Astrocyte (in vitro differentiated cells and primary cell): Measurements from ENCODE around the gene EPAS1. TPM values are rescaled to one million over a fixed set of nuclear protein-coding genes. Genes with fewer than 3 reads are reported as not detected.

Experiments used
- DNase-seq: peaks from one replicate; pipeline ENCODE4 v3.0.0-alpha.2; 2010; ENCODE audit warnings: low read depth
- FAIRE-seq: peaks from 2 replicates; lab custom pipeline; 2011; peaks lifted over from hg19 to GRCh38; lab: Jason Lieb, UNC
- H2AFZ ChIP-seq: 2 replicates; pipeline ENCODE4 v1.6.0; 2012; ENCODE audit warnings: low read depth, low read length, inconsistent platforms
- H3K27ac ChIP-seq: 2 replicates; pipeline ENCODE4 v1.5.1; 2011; ENCODE audit warnings: low read depth, low read length, inconsistent platforms
- H3K27me3 ChIP-seq: 2 replicates; pipeline ENCODE4 v1.6.0; 2011; ENCODE audit warnings: low read length, inconsistent platforms; ENCODE audit not compliant: insufficient read depth
- H3K36me3 ChIP-seq: 2 replicates; pipeline ENCODE4 v1.5.1; 2011; ENCODE audit warnings: low read length, inconsistent platforms; ENCODE audit not compliant: insufficient read depth
- H3K4me1 ChIP-seq: 2 replicates; pipeline ENCODE4 v1.5.1; 2011; ENCODE audit warnings: low read length, inconsistent platforms; ENCODE audit not compliant: insufficient read depth
- H3K4me2 ChIP-seq: 2 replicates; pipeline ENCODE4 v1.6.0; 2012; ENCODE audit warnings: low read length, inconsistent platforms
- H3K4me3 ChIP-seq: 2 replicates; pipeline ENCODE4 v1.5.1; 2011; ENCODE audit warnings: low read depth, mild to moderate bottlenecking, low read length, inconsistent platforms; ENCODE audit not compliant: insufficient read depth
- H3K79me2 ChIP-seq: 2 replicates; pipeline ENCODE4 v1.6.0; 2012; ENCODE audit warnings: mild to moderate bottlenecking, low read length, inconsistent platforms; ENCODE audit not compliant: insufficient read depth
- H3K9ac ChIP-seq: 2 replicates; pipeline ENCODE4 v1.6.0; 2012; ENCODE audit warnings: mild to moderate bottlenecking, low read length, inconsistent platforms
- H3K9me3 ChIP-seq: 2 replicates; pipeline ENCODE4 v1.5.1; 2012; ENCODE audit warnings: low read depth, mild to moderate bottlenecking, low read length, inconsistent platforms; ENCODE audit not compliant: insufficient read depth
- H4K20me1 ChIP-seq: 2 replicates; pipeline ENCODE4 v1.6.0; 2012; ENCODE audit warnings: low read length, inconsistent platforms; ENCODE audit not compliant: insufficient read depth
- H3K27ac Mint-ChIP-seq: one replicate; pipeline ENCODE4 v1.8.0; 2021; ENCODE audit warnings: mild to moderate bottlenecking, mixed read lengths; ENCODE audit not compliant: unreplicated experiment
- H3K27me3 Mint-ChIP-seq: one replicate; pipeline ENCODE4 v1.8.0; 2021; ENCODE audit warnings: low read depth, mixed read lengths; ENCODE audit not compliant: unreplicated experiment
- H3K36me3 Mint-ChIP-seq: one replicate; pipeline ENCODE4 v1.8.0; 2021; ENCODE audit warnings: low read depth, mixed read lengths; ENCODE audit not compliant: unreplicated experiment
- H3K4me1 Mint-ChIP-seq: one replicate; pipeline ENCODE4 v1.8.0; 2021; ENCODE audit warnings: low read depth, mixed read lengths; ENCODE audit not compliant: unreplicated experiment
- H3K4me3 Mint-ChIP-seq: one replicate; pipeline ENCODE4 v1.8.0; 2021; ENCODE audit warnings: mild to moderate bottlenecking, moderate library complexity, mixed read lengths; ENCODE audit not compliant: unreplicated experiment
- H3K9me3 Mint-ChIP-seq: one replicate; pipeline ENCODE4 v1.8.0; 2021; ENCODE audit warnings: mild to moderate bottlenecking, mixed read lengths; ENCODE audit not compliant: unreplicated experiment
- CTCF ChIP-seq: IDR thresholded peaks from 2 replicates; pipeline ENCODE4 v1.5.1; 2011; ENCODE audit warnings: low read depth, mild to moderate bottlenecking, inconsistent platforms, low read length, moderate library complexity; ENCODE audit not compliant: insufficient read depth
- EZH2 ChIP-seq: IDR thresholded peaks from 2 replicates; pipeline ENCODE4 v1.6.1; 2012; ENCODE audit warnings: mild to moderate bottlenecking, low read length, inconsistent platforms; ENCODE audit not compliant: insufficient read depth
- total RNA-seq: library from RNA; stranded (reverse); gene quantifications from 2 replicates; pipeline ENCODE4 v1.2.1, GENCODE V29; 2021

Gene EPAS1
- total RNA-seq, 1 donor from 2014 or later = 42.8 TPM

GRCh38 chr2:46377666-46378560 is 80.7 kb downstream of the EPAS1 start:
- no peak overlapping the region for H3K9ac ChIP-seq
- H3K36me3 ChIP-seq = no peaks in the 10 kb centered on the region
- no peak overlapping the region for H3K4me3 ChIP-seq
- DNase-seq (no peak), FAIRE-seq (no peak)
- no peak for TF ChIP-seq CTCF
- TF ChIP-seq EZH2 = no peak
- no peaks in the 10 kb centered on the region for H3K27me3 ChIP-seq
- Mint-ChIP-seq H3K27me3 (peaks cover 31% of the 10 kb centered on the region), H3K4me3 (no peak overlapping the region), H3K36me3 (peaks cover 43% of the 10 kb centered on the region), H3K4me1 (no peaks in the 10 kb centered on the region), H3K9me3 (peaks cover 1% of the 10 kb centered on the region), H3K27ac (no peak overlapping the region)
- no peaks in the 10 kb centered on the region for H3K79me2 ChIP-seq
- no peaks in the 10 kb centered on the region for H3K4me1 ChIP-seq
- H4K20me1 ChIP-seq = no peaks in the 10 kb centered on the region
- no peak overlapping the region for H2AFZ ChIP-seq
- H3K4me2 ChIP-seq = no peak overlapping the region
- H3K27ac ChIP-seq = no peak overlapping the region
- no peaks in the 10 kb centered on the region for H3K9me3 ChIP-seq

- H3K36me3 ChIP-seq = no peaks in the 10 kb centered on the region
- H3K27me3 ChIP-seq = no peaks in the 10 kb centered on the region
- no peak overlapping the region for H3K9ac ChIP-seq
- H3K79me2 ChIP-seq = no peaks in the 10 kb centered on the region
- H3K9me3 ChIP-seq = no peaks in the 10 kb centered on the region
- Mint-ChIP-seq H3K36me3 (peaks cover 38% of the 10 kb centered on the region), H3K27me3 (peaks cover 35% of the 10 kb centered on the region), H3K9me3 (no peaks in the 10 kb centered on the region), H3K4me1 (no peaks in the 10 kb centered on the region), H3K27ac (no peak overlapping the region), H3K4me3 (no peak overlapping the region)
- H3K4me1 ChIP-seq = no peaks in the 10 kb centered on the region
- H3K4me3 ChIP-seq = no peak overlapping the region
- H2AFZ ChIP-seq = no peak overlapping the region
- TF ChIP-seq EZH2 = no peak
- TF ChIP-seq CTCF = no peak
- H3K4me2 ChIP-seq = no peak overlapping the region
- no peak overlapping the region for H3K27ac ChIP-seq
- DNase-seq (no peak), FAIRE-seq (no peak)
- H4K20me1 ChIP-seq = no peaks in the 10 kb centered on the region
These were observed 81.4 kb downstream of the EPAS1 start for GRCh38 chr2:46378616-46379015.
